Neuron (in vitro differentiated cells): ENCODE results near the gene ALG10B.
"Not testable (repeated sequence)": the region's sequence is repeated elsewhere in the genome, so short reads cannot be mapped to it uniquely, and the experiment has no call there.

ENCODE experiments used
- H2AFZ ChIP-seq: one replicate; pipeline ENCODE4 v1.6.1; 2013; ENCODE audit warnings: low read depth, mild to moderate bottlenecking, inconsistent platforms, low read length, moderate library complexity
- H3K27me3 ChIP-seq: one replicate; pipeline ENCODE4 v1.6.1; 2013; ENCODE audit warnings: low read length; ENCODE audit not compliant: insufficient read depth
- H3K36me3 ChIP-seq: one replicate; pipeline ENCODE4 v1.6.1; 2013; ENCODE audit warnings: low read length; ENCODE audit not compliant: insufficient read depth
- H3K4me1 ChIP-seq: one replicate; pipeline ENCODE4 v1.6.1; 2013; ENCODE audit warnings: low read length; ENCODE audit not compliant: insufficient read depth
- H3K4me3 ChIP-seq: 2 replicates; pipeline ENCODE4 v1.5.1; 2013; ENCODE audit warnings: mild to moderate bottlenecking, low read length, moderate library complexity
- H3K9me3 ChIP-seq: one replicate; pipeline ENCODE4 v1.6.1; 2013; ENCODE audit warnings: low read length

Gene ALG10B

DNA sequence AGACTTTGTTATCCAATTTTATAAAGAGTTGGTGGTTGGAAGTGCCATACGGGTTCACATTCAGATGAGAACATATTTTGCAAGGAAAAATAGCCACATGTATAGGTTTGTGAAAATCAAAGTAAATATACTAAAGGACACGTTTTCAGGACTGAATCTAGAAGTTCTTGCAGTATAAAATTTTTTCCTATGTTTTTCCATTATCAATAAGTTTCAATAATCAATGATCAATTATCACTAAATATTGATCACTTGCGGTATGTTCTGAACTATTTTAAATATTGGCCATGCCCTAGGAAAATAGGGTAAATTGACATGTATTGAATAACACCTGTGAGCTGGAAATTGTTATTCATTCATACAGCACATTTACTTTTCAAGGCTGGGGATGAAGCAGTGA is 25.9 kb downstream of the ALG10B start:
- Histone ChIP-seq H3K36me3 (no peaks in the 10 kb centered on the region), H3K27me3 (no peaks in the 10 kb centered on the region), H3K9me3 (no peaks in the 10 kb centered on the region), H3K4me1 (no peaks in the 10 kb centered on the region), H3K4me3 (no peak overlapping the region), H2AFZ (no peak overlapping the region)

GRCh38 chr12:38343256-38343655 is 26.7 kb downstream of the ALG10B start:
- not testable (repeated sequence) for H3K9me3 ChIP-seq, H3K27me3 ChIP-seq, H3K4me3 ChIP-seq, H3K4me1 ChIP-seq, H2AFZ ChIP-seq, H3K36me3 ChIP-seq

DNA sequence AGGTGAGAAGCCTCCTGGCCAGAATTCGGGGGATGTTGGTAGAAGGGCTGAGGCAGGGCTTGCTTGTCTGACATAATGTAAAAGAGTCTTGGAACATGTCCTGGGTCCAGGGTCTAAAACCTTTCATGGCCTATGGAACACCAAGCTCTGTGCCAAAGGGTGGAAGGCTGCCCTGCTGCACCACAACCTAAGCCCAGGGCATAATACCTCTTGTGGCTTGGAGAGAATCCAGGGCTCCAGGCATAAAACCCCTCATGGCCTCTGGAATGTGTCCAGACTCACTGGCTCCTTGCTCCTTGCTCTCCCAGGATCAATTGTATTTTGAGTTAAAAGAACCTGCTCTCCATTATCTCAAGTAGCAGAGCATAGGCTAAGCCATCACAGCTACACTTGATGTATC is 27.3 kb downstream of the ALG10B start:
- H3K9me3 ChIP-seq, H3K4me1 ChIP-seq, H3K27me3 ChIP-seq: not testable (repeated sequence)

GRCh38 chr12:38350342-38351174 is 34.0 kb downstream of the ALG10B start:
- Histone ChIP-seq H3K9me3 (no peaks in the 10 kb centered on the region), H3K27me3 (no peaks in the 10 kb centered on the region), H3K36me3 (no peaks in the 10 kb centered on the region), H3K4me1 (no peaks in the 10 kb centered on the region), H3K4me3 (no peak overlapping the region), H2AFZ (no peak overlapping the region)

More for the DNA sequence above, 27.3 kb downstream of the ALG10B start:
- not testable (repeated sequence) for H2AFZ ChIP-seq, H3K4me3 ChIP-seq, H3K36me3 ChIP-seq

- H3K9me3 ChIP-seq, H3K27me3 ChIP-seq, H3K4me3 ChIP-seq, H3K4me1 ChIP-seq, H3K36me3 ChIP-seq, H2AFZ ChIP-seq: not testable (repeated sequence)
Measured at GRCh38 chr12:38351175-38351508, 34.6 kb downstream of the ALG10B start.

DNA sequence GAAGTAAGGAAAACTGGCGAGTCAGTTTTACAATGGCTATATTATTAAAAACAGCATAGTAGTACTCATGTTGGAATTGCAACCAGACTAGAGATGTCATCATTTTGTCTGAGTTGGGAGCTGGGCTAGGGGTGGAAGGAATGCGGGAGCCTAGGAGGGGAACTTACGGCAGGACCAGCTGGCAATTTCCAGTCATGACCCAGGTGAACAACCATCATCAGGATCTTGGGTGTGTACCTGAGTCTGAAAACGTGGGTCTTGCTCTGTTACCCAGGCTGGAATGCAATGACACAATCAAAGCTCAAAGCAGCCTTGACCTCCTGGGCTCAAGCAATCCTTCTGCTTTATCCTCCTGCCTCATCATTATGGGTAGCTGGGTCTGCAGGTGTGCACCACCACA is 50.9 kb downstream of the ALG10B start:
- Histone ChIP-seq H2AFZ (no peak overlapping the region), H3K9me3 (no peaks in the 10 kb centered on the region), H3K4me1 (no peaks in the 10 kb centered on the region), H3K36me3 (no peaks in the 10 kb centered on the region), H3K27me3 (no peaks in the 10 kb centered on the region), H3K4me3 (no peak overlapping the region)

GRCh38 chr12:38370311-38370710 is 53.7 kb downstream of the ALG10B start:
- Histone ChIP-seq H3K36me3 (no peaks in the 10 kb centered on the region), H3K9me3 (no peaks in the 10 kb centered on the region), H3K4me3 (no peak overlapping the region), H3K4me1 (no peaks in the 10 kb centered on the region), H2AFZ (no peak overlapping the region), H3K27me3 (no peaks in the 10 kb centered on the region)

GRCh38 chr12:38373784-38374183 is 57.2 kb downstream of the ALG10B start:
- Histone ChIP-seq H2AFZ (no peak overlapping the region), H3K9me3 (no peaks in the 10 kb centered on the region), H3K36me3 (no peaks in the 10 kb centered on the region), H3K27me3 (no peaks in the 10 kb centered on the region), H3K4me3 (no peak overlapping the region), H3K4me1 (no peaks in the 10 kb centered on the region)

DNA sequence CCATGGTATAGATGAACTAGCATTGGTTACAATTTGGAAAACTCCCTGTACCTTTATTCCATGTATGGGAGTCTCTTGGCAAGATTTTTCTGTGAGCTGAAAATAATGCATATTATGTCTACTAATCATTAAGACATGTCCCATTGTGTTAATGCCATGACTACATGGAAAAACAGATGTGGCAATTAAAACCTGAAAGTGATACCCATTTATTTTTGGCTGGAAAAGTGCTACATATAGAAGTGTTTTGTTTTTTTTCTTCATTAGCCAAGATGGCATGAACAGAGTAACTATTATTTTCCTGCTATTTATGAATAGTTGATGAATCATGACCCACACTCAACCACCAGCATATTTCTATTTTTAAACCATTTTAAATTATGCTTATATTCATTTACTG is 58.2 kb downstream of the ALG10B start:
- Histone ChIP-seq H3K27me3 (no peaks in the 10 kb centered on the region), H3K9me3 (no peaks in the 10 kb centered on the region), H2AFZ (no peak overlapping the region), H3K36me3 (no peaks in the 10 kb centered on the region), H3K4me3 (no peak overlapping the region), H3K4me1 (no peaks in the 10 kb centered on the region)
